A549 (cell line): ENCODE data around the gene BPIFB1. TPM values are rescaled to one million over a fixed set of nuclear protein-coding genes. Genes with fewer than 3 reads are reported as not detected.

ENCODE experiments used
- ATAC-seq, 2 experiments: fragments of 200-7000 bp in 1 of 2; fragments of >200 bp in 1 of 2; cut with Nextera tagmentation in 1 of 2; cut with Tn5 transposase in 1 of 2; 3 replicates each; pipeline versions ENCODE4 v1.8.0 to v1.9.1; 2018 to 2020; ENCODE audit warnings: mild to moderate bottlenecking in 1 of 2, moderate library complexity in 1 of 2
- CTCF ChIA-PET: fragments of 300-600 bp; sonication (Branson Sonifier 250); formaldehyde crosslinking; extraction: SDS; loops from one replicate; lab custom pipeline; 2021; ENCODE audit warnings: antibody characterized with exemption, inconsistent platforms; lab: Yijun Ruan, JAX
- POLR2A ChIA-PET: fragments of 350-600 bp; formaldehyde crosslinking; extraction: SDS; loops from one replicate; lab custom pipeline; 2021; ENCODE audit warnings: antibody characterized with exemption, inconsistent platforms; lab: Yijun Ruan, JAX
- DNase-seq, 2 experiments: peaks; one replicate each; pipeline versions ENCODE4 v3.0.0 to v3.0.0-alpha.2; 2011 to 2016; ENCODE audit warnings: low read depth in 1 of 2, low spot score in 1 of 2
- FAIRE-seq: peaks from 2 replicates; lab custom pipeline; 2011; peaks lifted over from hg19 to GRCh38; lab: Jason Lieb, UNC
- H3K27ac ChIP-seq, 2 experiments: fragments of >200 bp; sonication (Bioruptor Twin); formaldehyde crosslinking; 3 replicates each; pipeline ENCODE4 v1.5.1; 2016 to 2017
- H3K4me1 ChIP-seq: fragments of >200 bp; sonication (Bioruptor Twin); formaldehyde crosslinking; 3 replicates; pipeline ENCODE4 v1.6.1; 2016
- H3K4me2 ChIP-seq: fragments of >200 bp; sonication (Bioruptor Twin); formaldehyde crosslinking; 3 replicates; pipeline ENCODE4 v1.6.1; 2016
- H3K4me3 ChIP-seq: fragments of >200 bp; sonication (Bioruptor Twin); formaldehyde crosslinking; 3 replicates; pipeline ENCODE4 v1.5.1; 2016
- H3K9me3 ChIP-seq: fragments of >200 bp; sonication (Bioruptor Twin); formaldehyde crosslinking; 3 replicates; pipeline ENCODE4 v1.6.1; 2016
- ATOH8 ChIP-seq: fragments of 250-450 bp; sonication (Bioruptor Pico); IDR thresholded peaks from 2 replicates; pipeline ENCODE4 v1.5.0; 2020; ENCODE audit warnings: low read depth, mild to moderate bottlenecking, moderate library complexity
- BCL3 ChIP-seq: fragments of >200 bp; sonication (Bioruptor Twin); formaldehyde crosslinking; IDR thresholded peaks from 3 replicates; pipeline ENCODE4 v1.6.1; 2016
- BHLHE40 ChIP-seq: IDR thresholded peaks from 2 replicates; pipeline ENCODE4 v1.6.1; 2012; ENCODE audit warnings: low read depth, low read length, inconsistent platforms
- CHD4 ChIP-seq: fragments of 200-600 bp; sonication (generic); IDR thresholded peaks from 2 replicates; pipeline ENCODE4 v1.6.1; 2016; ENCODE audit warnings: antibody characterized with exemption, mild to moderate bottlenecking, borderline replicate concordance
- EHF ChIP-seq: fragments of 250-450 bp; sonication (Bioruptor Pico); IDR thresholded peaks from 2 replicates; pipeline ENCODE4 v1.5.0; 2020; ENCODE audit warnings: mild to moderate bottlenecking
- ESRRA ChIP-seq: fragments of 150-350 bp; IDR thresholded peaks from 2 replicates; pipeline ENCODE4 v1.6.1; 2014; ENCODE audit warnings: mild to moderate bottlenecking, low read length, borderline replicate concordance
- FOSB ChIP-seq: fragments of 250-450 bp; sonication (Bioruptor Pico); IDR thresholded peaks from 2 replicates; pipeline ENCODE4 v1.5.0; 2020; ENCODE audit warnings: mild to moderate bottlenecking, moderate library complexity
- HOXA7 ChIP-seq: fragments of 250-450 bp; sonication (Bioruptor Pico); IDR thresholded peaks from 2 replicates; pipeline ENCODE4 v1.5.0; 2020; ENCODE audit warnings: mild to moderate bottlenecking, moderate library complexity
- JUNB ChIP-seq: fragments of >200 bp; sonication (Bioruptor Twin); formaldehyde crosslinking; IDR thresholded peaks from 2 replicates; pipeline ENCODE4 v1.6.1; 2016
- MAZ ChIP-seq: fragments of 150-350 bp; IDR thresholded peaks from 2 replicates; pipeline ENCODE4 v1.6.1; 2014; ENCODE audit warnings: antibody characterized with exemption, low read depth, low read length, borderline replicate concordance
- NFE2L2 ChIP-seq: fragments of 150-350 bp; conservative IDR thresholded peaks from 2 replicates; pipeline ENCODE4 v1.6.1; 2014; ENCODE audit warnings: low read length
- NR3C1 ChIP-seq: fragments of >200 bp; sonication (Bioruptor Twin); formaldehyde crosslinking; IDR thresholded peaks from 3 replicates; pipeline ENCODE4 v1.6.1; 2017
- PHF8 ChIP-seq: fragments of 200-600 bp; sonication (generic); IDR thresholded peaks from 2 replicates; pipeline ENCODE4 v1.6.1; 2016; ENCODE audit warnings: low read depth, mild to moderate bottlenecking, antibody characterized with exemption, moderate library complexity, borderline replicate concordance
- POLR2A ChIP-seq: IDR thresholded peaks from 2 replicates; pipeline ENCODE4 v1.6.1; 2012; ENCODE audit warnings: mild to moderate bottlenecking, low read length
- RAD21 ChIP-seq, 2 experiments: fragments of >200 bp in 1 of 2; sonication (Bioruptor Twin) in 1 of 2; formaldehyde crosslinking in 1 of 2; IDR thresholded peaks in 1 of 2; conservative IDR thresholded peaks in 1 of 2; 2 replicates in 1 of 2; 3 replicates in 1 of 2; pipeline ENCODE4 v1.6.1; 2012 to 2018; ENCODE audit warnings: inconsistent platforms in 1 of 2
- RNF2 ChIP-seq: fragments of 200-600 bp; sonication (generic); IDR thresholded peaks from 2 replicates; pipeline ENCODE4 v1.6.1; 2016; ENCODE audit warnings: low read depth, mild to moderate bottlenecking, antibody characterized with exemption, moderate library complexity, borderline replicate concordance
- ZFP36 ChIP-seq: fragments of 450-650 bp; IDR thresholded peaks from 2 replicates; pipeline ENCODE4 v1.6.1; 2014; ENCODE audit warnings: borderline replicate concordance; ENCODE audit not compliant: partially characterized antibody
- ZNF302 ChIP-seq: fragments of 250-450 bp; sonication (Bioruptor Pico); IDR thresholded peaks from 2 replicates; pipeline ENCODE4 v1.9.0; 2021; ENCODE audit warnings: inconsistent platforms, mild to moderate bottlenecking, moderate library complexity
- ZSCAN20 ChIP-seq: fragments of 250-450 bp; sonication (Bioruptor Pico); IDR thresholded peaks from 2 replicates; pipeline ENCODE4 v1.8.0; 2022; ENCODE audit warnings: mild to moderate bottlenecking, moderate library complexity
- WGBS: methylation state at CpG from one replicate; pipeline ENCODE4 v1.1.6; 2017; ENCODE audit errors: missing lambda C conversion rate; 5-methylcytosine and 5-hydroxymethylcytosine counted together
- polyA plus RNA-seq, 4 experiments: library from polyadenylated mRNA; depleted of rRNA in 3 of 4; stranded (reverse); fragments of >200 nt; fragmentation: RNase III in 1 of 4; extraction: RNeasy Plus Mini Kit Qiagen cat#74134 plus additional on column Dnase treatment in 1 of 4; gene quantifications; 2 replicates in 3 of 4; 3 replicates in 1 of 4; pipeline ENCODE4 v1.2.3, GENCODE V29; 2011 to 2017
- TF ChIP-seq, protein P1 (sequence below): fragments of 450-650 bp; IDR thresholded peaks from 2 replicates; pipeline ENCODE4 v1.6.1; 2014; ENCODE audit warnings: antibody characterized with exemption
- TF ChIP-seq, protein P2 (sequence below): IDR thresholded peaks from 2 replicates; pipeline ENCODE4 v1.6.1; 2012
- TF ChIP-seq, protein P3 (sequence below): fragments of 150-350 bp; IDR thresholded peaks from 2 replicates; pipeline ENCODE4 v1.6.1; 2014; ENCODE audit warnings: low read depth, mild to moderate bottlenecking, low read length

Gene BPIFB1
- polyA plus RNA-seq, 2 of the 4 experiments (the other 2 are of a cell fraction): 0.18 TPM; not detected in 1

DNA sequence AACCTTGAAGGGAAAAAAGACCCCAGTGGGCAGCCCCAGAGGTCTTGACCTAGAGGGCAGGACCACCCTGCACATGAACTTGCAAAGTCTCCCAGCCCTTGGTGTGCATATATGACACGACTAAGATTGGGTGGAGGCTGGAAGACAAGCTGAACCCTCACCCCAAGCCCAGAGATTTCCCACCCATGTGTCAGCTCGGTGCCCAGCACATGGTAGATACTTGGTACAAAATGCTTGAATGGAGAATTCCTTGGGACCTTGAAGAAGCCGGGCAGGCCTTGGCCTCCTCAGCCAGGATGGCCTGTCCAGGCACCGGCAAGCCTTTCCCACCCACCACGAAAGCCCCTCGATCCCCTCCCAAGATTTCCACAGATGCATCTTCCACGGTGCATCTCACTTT, 50.6 kb downstream of the BPIFB1 start:
- WGBS: 60% methylated on average over 7 of the region's 7 CpGs
- DNase-seq (no peak), FAIRE-seq (no peak), ATAC-seq (no peak)
- no peaks in the 10 kb centered on the region for H3K4me1 ChIP-seq
- POLR2A ChIA-PET: no interaction called here
- H3K4me2 ChIP-seq: no peak overlapping the region
- CTCF ChIA-PET: interaction anchor here (0.6 kb wide), 1 partner anchor 131 kb away, joined by 3 read pairs; no protein-coding TSS in a partner anchor
- H3K9me3 ChIP-seq: no peaks in the 10 kb centered on the region
- TF ChIP-seq POLR2A (no peak), HOXA7 (CRISPR knock-in tag) (no peak), BCL3 (no peak), BHLHE40 (no peak), ZNF302 (CRISPR knock-in tag) (no peak), EHF (CRISPR knock-in tag) (no peak), FOSB (CRISPR knock-in tag) (no peak)
- TF ChIP-seq, protein P1, sequence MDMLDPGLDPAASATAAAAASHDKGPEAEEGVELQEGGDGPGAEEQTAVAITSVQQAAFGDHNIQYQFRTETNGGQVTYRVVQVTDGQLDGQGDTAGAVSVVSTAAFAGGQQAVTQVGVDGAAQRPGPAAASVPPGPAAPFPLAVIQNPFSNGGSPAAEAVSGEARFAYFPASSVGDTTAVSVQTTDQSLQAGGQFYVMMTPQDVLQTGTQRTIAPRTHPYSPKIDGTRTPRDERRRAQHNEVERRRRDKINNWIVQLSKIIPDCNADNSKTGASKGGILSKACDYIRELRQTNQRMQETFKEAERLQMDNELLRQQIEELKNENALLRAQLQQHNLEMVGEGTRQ: no peak
- TF ChIP-seq, protein P2, sequence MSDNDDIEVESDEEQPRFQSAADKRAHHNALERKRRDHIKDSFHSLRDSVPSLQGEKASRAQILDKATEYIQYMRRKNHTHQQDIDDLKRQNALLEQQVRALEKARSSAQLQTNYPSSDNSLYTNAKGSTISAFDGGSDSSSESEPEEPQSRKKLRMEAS: no peak
- H3K4me3 ChIP-seq: no peak overlapping the region
- no peak overlapping the region for H3K27ac ChIP-seq

- ATAC-seq (no peak), DNase-seq (no peak), FAIRE-seq (no peak)
- 34% methylated on average over 3 of the region's 3 CpGs for whole genome bisulfite sequencing
- no peak overlapping the region for H3K4me3 ChIP-seq
- ChIA-PET POLR2A (no interaction called here), CTCF (interaction anchor here (0.6 to 0.7 kb wide), 2 partner anchors 11 to 131 kb away, joined by 3 read pairs; no protein-coding TSS in a partner anchor)
- H3K4me1 ChIP-seq: no peaks in the 10 kb centered on the region
- TF ChIP-seq JUNB: no peak
- no peak for TF ChIP-seq CHD4
- TF ChIP-seq ZFP36: no peak
- TF ChIP-seq NR3C1: no peak
- TF ChIP-seq, all 56 proteins: peak for 0
- no peak overlapping the region for H3K4me2 ChIP-seq
- no peaks in the 10 kb centered on the region for H3K9me3 ChIP-seq
- H3K27ac ChIP-seq: no peak overlapping the region
Observed at GRCh38 chr20:33334111-33334510, 51.1 kb downstream of the BPIFB1 start.

- no peak for DNase-seq
- H3K27ac ChIP-seq: no peak overlapping the region
- H3K4me3 ChIP-seq: no peak overlapping the region
- ChIA-PET POLR2A (no interaction called here), CTCF (interaction anchor here (1.4 to 1.6 kb wide), 2 partner anchors 9 to 40 kb away, joined by 3 read pairs; no protein-coding TSS in a partner anchor)
- TF ChIP-seq ATOH8 (CRISPR knock-in tag) (no peak), ESRRA (no peak), ZFP36 (no peak), RNF2 (no peak), MAZ (no peak), RAD21 (conservative IDR thresholded peaks at IDR 0.05 in 1 of 2, IDR thresholded peaks at IDR 0.05 in 1 of 2) (no peak), PHF8 (no peak), ZSCAN20 (no peak), NFE2L2 (no peak), BHLHE40 (no peak)
- TF ChIP-seq, protein P2: no peak
- TF ChIP-seq, protein P3, sequence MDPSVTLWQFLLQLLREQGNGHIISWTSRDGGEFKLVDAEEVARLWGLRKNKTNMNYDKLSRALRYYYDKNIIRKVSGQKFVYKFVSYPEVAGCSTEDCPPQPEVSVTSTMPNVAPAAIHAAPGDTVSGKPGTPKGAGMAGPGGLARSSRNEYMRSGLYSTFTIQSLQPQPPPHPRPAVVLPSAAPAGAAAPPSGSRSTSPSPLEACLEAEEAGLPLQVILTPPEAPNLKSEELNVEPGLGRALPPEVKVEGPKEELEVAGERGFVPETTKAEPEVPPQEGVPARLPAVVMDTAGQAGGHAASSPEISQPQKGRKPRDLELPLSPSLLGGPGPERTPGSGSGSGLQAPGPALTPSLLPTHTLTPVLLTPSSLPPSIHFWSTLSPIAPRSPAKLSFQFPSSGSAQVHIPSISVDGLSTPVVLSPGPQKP: no peak
- no peak overlapping the region for H3K4me2 ChIP-seq
- no peaks in the 10 kb centered on the region for H3K4me1 ChIP-seq
- no peaks in the 10 kb centered on the region for H3K9me3 ChIP-seq
- WGBS: 71% methylated on average over 3 of the region's 3 CpGs
- FAIRE-seq: no peak
- no peak for ATAC-seq
Observed at GRCh38 chr20:33336375-33336774, 53.4 kb downstream of the BPIFB1 start.
